Tibial artery (tissue), 4 donors: ENCODE results near the gene MAPKAP1.

Experiments used
- DNase-seq, 2 donors: peaks; one replicate each; pipeline ENCODE4 v3.0.0-alpha.2; 2019
- H3K27ac ChIP-seq, 2 donors: fragments of 200-600 bp; sonication (generic) in 1 of 2; 1 replicate in 1 of 2; 2 replicates in 1 of 2; pipeline ENCODE4 v1.5.1; 2018 to 2019; ENCODE audit warnings: mild to moderate bottlenecking in 1 of 2
- H3K27me3 ChIP-seq, 2 donors: fragments of 200-600 bp; sonication (generic) in 1 of 2; one replicate each; pipeline versions ENCODE4 v1.5.1 to v1.6.0; 2016 to 2019
- H3K36me3 ChIP-seq, 3 donors: fragments of 200-600 bp; sonication (generic) in 2 of 3; one replicate each; pipeline ENCODE4 v1.5.1; 2016 to 2019; ENCODE audit warnings: mild to moderate bottlenecking in 2 of 3
- H3K4me1 ChIP-seq, 4 donors: fragments of 200-600 bp; sonication (generic) in 2 of 4; 1 replicate in 3 of 4; 2 replicates in 1 of 4; pipeline ENCODE4 v1.5.1; 2016 to 2019
- H3K4me3 ChIP-seq, 2 donors: fragments of 200-600 bp; sonication (generic) in 1 of 2; 1 replicate in 1 of 2; 2 replicates in 1 of 2; pipeline ENCODE4 v1.5.1; 2018 to 2019; ENCODE audit warnings: mild to moderate bottlenecking in 2 of 2
- H3K9me3 ChIP-seq, 3 donors: fragments of 200-600 bp; sonication (generic) in 1 of 3; one replicate each; pipeline ENCODE4 v1.5.1; 2016 to 2019
- intact Hi-C: fragments of 100-400 bp; cut with DNase I; formaldehyde crosslinking; loops from one replicate; pipeline ENCODE4 v1.15.0; 2023; ENCODE audit warnings: low total_unique reads
- TF ChIP-seq, protein P1 (sequence below), 2 experiments: fragments of 200-600 bp in 1 of 2; fragments of 450-650 bp in 1 of 2; IDR thresholded peaks; one replicate each; pipeline ENCODE4 v1.5.1; 2017 to 2019; ENCODE audit warnings: antibody characterized with exemption in 2 of 2, mild to moderate bottlenecking in 1 of 2, moderate library complexity in 1 of 2

Gene MAPKAP1

DNA sequence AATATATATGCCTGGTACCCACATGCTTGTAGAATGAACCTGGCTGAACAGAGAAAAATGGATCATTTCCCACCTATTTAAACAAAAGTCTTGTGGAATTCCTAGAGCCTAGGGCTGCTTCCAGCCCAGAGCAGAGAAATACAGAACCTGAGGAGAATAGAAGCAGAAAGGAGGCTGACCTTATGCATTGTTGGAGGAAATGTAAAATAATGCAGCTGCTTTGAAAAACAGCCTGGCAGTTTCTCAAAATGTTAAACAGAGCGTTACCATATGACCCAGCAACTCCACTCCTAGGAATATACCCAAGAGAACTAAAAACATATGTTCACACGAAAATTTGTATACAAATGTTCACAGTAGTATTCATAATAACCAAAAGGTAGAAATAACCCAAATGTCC, 15.1 kb downstream of the MAPKAP1 start:
- TF ChIP-seq, protein P1, sequence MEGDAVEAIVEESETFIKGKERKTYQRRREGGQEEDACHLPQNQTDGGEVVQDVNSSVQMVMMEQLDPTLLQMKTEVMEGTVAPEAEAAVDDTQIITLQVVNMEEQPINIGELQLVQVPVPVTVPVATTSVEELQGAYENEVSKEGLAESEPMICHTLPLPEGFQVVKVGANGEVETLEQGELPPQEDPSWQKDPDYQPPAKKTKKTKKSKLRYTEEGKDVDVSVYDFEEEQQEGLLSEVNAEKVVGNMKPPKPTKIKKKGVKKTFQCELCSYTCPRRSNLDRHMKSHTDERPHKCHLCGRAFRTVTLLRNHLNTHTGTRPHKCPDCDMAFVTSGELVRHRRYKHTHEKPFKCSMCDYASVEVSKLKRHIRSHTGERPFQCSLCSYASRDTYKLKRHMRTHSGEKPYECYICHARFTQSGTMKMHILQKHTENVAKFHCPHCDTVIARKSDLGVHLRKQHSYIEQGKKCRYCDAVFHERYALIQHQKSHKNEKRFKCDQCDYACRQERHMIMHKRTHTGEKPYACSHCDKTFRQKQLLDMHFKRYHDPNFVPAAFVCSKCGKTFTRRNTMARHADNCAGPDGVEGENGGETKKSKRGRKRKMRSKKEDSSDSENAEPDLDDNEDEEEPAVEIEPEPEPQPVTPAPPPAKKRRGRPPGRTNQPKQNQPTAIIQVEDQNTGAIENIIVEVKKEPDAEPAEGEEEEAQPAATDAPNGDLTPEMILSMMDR (IDR thresholded peaks at IDR 0.05), result no peak
- no peaks in the 10 kb centered on the region for H3K9me3 ChIP-seq
- no peak for DNase-seq
- intact Hi-C loops, result no loop called here
- H3K4me3 ChIP-seq, result no peak overlapping the region
- no peak overlapping the region for H3K27ac ChIP-seq
- H3K4me1 ChIP-seq, result no peaks in the 10 kb centered on the region
- H3K36me3 ChIP-seq, result no peaks in the 10 kb centered on the region
- H3K27me3 ChIP-seq, result no peaks in the 10 kb centered on the region

DNA sequence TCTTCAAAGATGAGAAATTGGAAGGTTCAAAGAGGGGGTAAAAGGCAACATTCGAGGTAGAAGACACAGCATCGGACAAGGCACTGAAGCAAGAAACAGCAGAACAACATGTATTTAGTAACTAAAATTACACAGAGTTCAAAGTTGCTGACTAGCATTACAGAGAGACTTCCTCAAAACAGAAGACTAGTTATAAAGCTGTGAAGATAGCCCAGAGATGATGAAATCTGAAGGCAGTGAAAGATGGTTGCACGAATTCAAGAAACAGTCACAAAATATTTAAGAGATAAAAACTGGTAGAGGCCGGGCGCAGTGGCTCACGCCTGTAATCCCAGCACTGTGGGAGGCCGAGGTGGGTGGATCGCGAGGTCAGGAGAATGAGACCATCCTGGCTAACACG, 16.3 kb downstream of the MAPKAP1 start:
- no peak for DNase-seq
- Histone ChIP-seq H3K27ac (no peak overlapping the region), H3K4me3 (no peak overlapping the region), H3K9me3 (no peaks in the 10 kb centered on the region), H3K27me3 (no peaks in the 10 kb centered on the region), H3K4me1 (no peaks in the 10 kb centered on the region), H3K36me3 (peaks cover 0 to under 1% (median 0%) of the 10 kb centered on the region in 3 donors)
- intact Hi-C loops, result no loop called here
- TF ChIP-seq, protein P1 (IDR thresholded peaks at IDR 0.05), result no peak

DNA sequence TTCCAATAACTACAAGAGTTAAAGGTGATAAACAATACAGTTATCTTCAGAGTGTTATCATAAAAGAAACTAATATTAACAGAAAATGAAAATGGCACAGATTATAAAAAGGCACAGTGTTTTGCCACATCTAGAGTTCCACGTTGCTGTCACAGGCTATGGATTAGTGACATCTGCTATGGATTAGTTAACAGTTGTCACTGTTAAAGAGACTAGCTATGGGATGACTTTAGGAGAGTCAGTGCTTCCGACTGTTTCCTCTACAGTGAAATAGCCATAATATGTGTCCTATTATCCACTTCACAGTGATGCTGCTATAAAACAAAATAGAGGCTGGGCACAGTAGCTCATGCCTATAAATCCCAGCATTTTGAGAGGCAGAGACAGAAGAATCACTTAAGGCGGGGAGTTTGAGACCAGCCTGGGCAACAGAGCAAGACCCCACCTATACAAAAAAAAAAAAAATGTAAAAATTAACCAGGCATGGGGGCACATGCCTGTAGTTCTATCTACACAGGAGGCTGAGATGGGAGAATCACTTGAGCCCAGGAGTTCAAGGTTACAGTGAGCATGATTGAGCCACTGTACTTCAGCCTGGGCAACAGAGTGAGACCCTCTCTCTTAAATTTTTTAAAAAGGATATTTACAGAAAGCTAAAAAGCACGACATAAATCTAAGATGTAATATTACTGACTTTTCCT, 19.7 kb downstream of the MAPKAP1 start:
- no peak overlapping the region for H3K27ac ChIP-seq
- peaks cover 0 to 8% (median 0%) of the 10 kb centered on the region in 3 donors for H3K36me3 ChIP-seq
- H3K4me1 ChIP-seq, result no peaks in the 10 kb centered on the region
- intact Hi-C loops, result no loop called here
- H3K4me3 ChIP-seq, result no peak overlapping the region
- DNase-seq, result no peak
- no peaks in the 10 kb centered on the region for H3K27me3 ChIP-seq
- H3K9me3 ChIP-seq, result no peaks in the 10 kb centered on the region
- TF ChIP-seq, protein P1 (IDR thresholded peaks at IDR 0.05), result no peak

DNA sequence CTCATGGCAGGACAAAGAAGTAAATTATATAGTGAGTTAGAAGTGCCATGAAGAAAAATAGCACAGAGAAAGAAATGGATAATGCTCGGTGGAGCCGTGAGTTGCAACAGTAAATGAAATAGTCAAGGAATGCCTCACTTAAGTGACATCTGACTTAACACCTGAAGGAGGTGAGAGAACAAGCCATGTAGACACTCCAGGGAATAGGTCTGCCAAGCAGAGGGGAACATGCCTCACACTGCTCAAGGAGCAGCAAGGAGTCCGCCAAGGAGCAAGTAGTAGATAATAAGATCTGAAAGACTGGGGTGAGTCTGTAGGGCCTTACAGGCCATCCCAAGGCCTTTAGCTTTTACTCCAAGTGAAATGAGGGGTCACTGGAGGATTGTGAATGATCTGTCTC, 21.8 kb downstream of the MAPKAP1 start:
- TF ChIP-seq, protein P1 (IDR thresholded peaks at IDR 0.05), result no peak
- Histone ChIP-seq H3K27ac (no peak overlapping the region), H3K27me3 (no peaks in the 10 kb centered on the region), H3K4me3 (no peak overlapping the region), H3K4me1 (no peaks in the 10 kb centered on the region), H3K36me3 (peaks cover 0 to 8% (median 0%) of the 10 kb centered on the region in 3 donors), H3K9me3 (no peaks in the 10 kb centered on the region)
- intact Hi-C loops, result no loop called here
- no peak for DNase-seq

DNA sequence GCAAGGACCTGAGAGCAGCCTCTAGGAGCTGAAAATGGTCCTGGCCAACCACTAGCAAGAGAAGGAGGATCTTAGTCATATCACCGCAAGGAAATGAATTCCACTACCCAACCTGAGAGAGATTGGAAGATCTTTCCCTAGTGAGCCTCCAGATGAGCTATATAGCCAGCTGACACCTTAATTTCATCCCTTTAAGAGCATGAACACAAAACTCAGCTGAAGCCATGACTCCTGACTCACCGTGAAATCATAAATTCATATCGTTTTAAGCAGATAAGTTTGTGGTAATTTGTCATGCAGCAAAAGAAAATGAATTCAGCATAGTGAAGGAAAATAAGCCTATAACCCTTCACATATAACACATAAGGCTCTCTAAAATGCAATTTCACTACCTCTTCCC, 23.5 kb downstream of the MAPKAP1 start:
- Histone ChIP-seq H3K27ac (no peak overlapping the region), H3K27me3 (no peaks in the 10 kb centered on the region), H3K4me3 (no peak overlapping the region), H3K9me3 (no peaks in the 10 kb centered on the region), H3K36me3 (peaks cover 0 to 8% (median 0%) of the 10 kb centered on the region in 3 donors), H3K4me1 (no peaks in the 10 kb centered on the region)
- no peak for DNase-seq
- TF ChIP-seq, protein P1 (IDR thresholded peaks at IDR 0.05), result no peak
- intact Hi-C loops, result no loop called here
